SU-DHL-6 (cell line): ENCODE results near the gene HMGN4.

Experiments
- H2AFZ ChIP-seq: fragments of 200-600 bp; sonication (generic); 2 replicates; pipeline ENCODE4 v1.6.1; 2014; ENCODE audit warnings: low read depth, mild to moderate bottlenecking, moderate library complexity, mixed read lengths, antibody characterized with exemption, low read length; ENCODE audit not compliant: severe bottlenecking
- H3F3A ChIP-seq: fragments of 200-600 bp; shearing (Covaris generic); 2 replicates; pipeline ENCODE4 v1.6.0; 2016; ENCODE audit warnings: antibody characterized with exemption, mild to moderate bottlenecking; ENCODE audit not compliant: insufficient read depth
- H3K27ac ChIP-seq: fragments of 200-600 bp; sonication (generic); 2 replicates; pipeline ENCODE4 v1.5.1; 2016; ENCODE audit warnings: low read depth, mild to moderate bottlenecking, low read length, moderate library complexity, mixed read lengths
- H3K27me3 ChIP-seq: fragments of 200-600 bp; sonication (generic), shearing (Covaris generic); 2 replicates; pipeline ENCODE4 v1.6.0; 2014; ENCODE audit warnings: mild to moderate bottlenecking, low read length
- H3K36me3 ChIP-seq: fragments of 200-600 bp; sonication (generic); 2 replicates; pipeline ENCODE4 v1.6.1; 2014; ENCODE audit warnings: mild to moderate bottlenecking, low read length, mixed read lengths
- H3K4me2 ChIP-seq: fragments of 300-600, 200-600 bp; shearing (Covaris generic), sonication (generic); 2 replicates; pipeline ENCODE4 v1.6.0; 2014; ENCODE audit warnings: low read length, low read depth, mild to moderate bottlenecking; ENCODE audit not compliant: poor library complexity, severe bottlenecking
- H3K4me3 ChIP-seq: fragments of 200-600 bp; sonication (generic); 2 replicates; pipeline ENCODE4 v1.5.1; 2014; ENCODE audit warnings: antibody characterized with exemption, low read length, mild to moderate bottlenecking, mixed read lengths; ENCODE audit not compliant: insufficient read depth, poor library complexity, severe bottlenecking
- H3K79me2 ChIP-seq: fragments of 200-600 bp; sonication (generic); 2 replicates; pipeline ENCODE4 v1.6.1; 2014; ENCODE audit warnings: mild to moderate bottlenecking, low read length, moderate library complexity; ENCODE audit not compliant: insufficient read depth
- H3K9ac ChIP-seq: fragments of 200-600 bp; sonication (generic); 2 replicates; pipeline ENCODE4 v1.7.0; 2014; ENCODE audit warnings: mild to moderate bottlenecking, low read length
- H3K9me2 ChIP-seq: fragments of 200-600 bp; sonication (generic); replicated peaks from 2 replicates; pipeline ENCODE4 v1.6.1; 2014; ENCODE audit warnings: low read length; ENCODE audit not compliant: insufficient read depth
- H3K9me3 ChIP-seq: fragments of 200-600 bp; sonication (generic); 2 replicates; pipeline ENCODE4 v1.6.1; 2014; ENCODE audit warnings: low read length, mixed read lengths; ENCODE audit not compliant: insufficient read depth
- H4K20me1 ChIP-seq: fragments of 200-600 bp; sonication (generic); 2 replicates; pipeline ENCODE4 v1.6.1; 2014; ENCODE audit warnings: low read depth, mild to moderate bottlenecking, antibody characterized with exemption, low read length, moderate library complexity, mixed read lengths
- EZH2phosphoT487 ChIP-seq: fragments of 200-600 bp; sonication (generic), shearing (Covaris generic); conservative IDR thresholded peaks from 2 replicates; pipeline ENCODE4 v1.6.1; 2018; ENCODE audit warnings: mild to moderate bottlenecking, antibody characterized with exemption, low read length, moderate library complexity, mixed read lengths
- TF ChIP-seq, protein P1 (sequence below): fragments of 200-600 bp; sonication (generic); IDR thresholded peaks from one replicate; pipeline ENCODE4 v1.5.1; 2017; ENCODE audit warnings: antibody characterized with exemption, mild to moderate bottlenecking, low read length, moderate library complexity; ENCODE audit not compliant: insufficient read depth, poor library complexity, severe bottlenecking

HMGN4 gene

GRCh38 chr6:26561533-26562466, 23.6 kb downstream of the HMGN4 start:
- H3K4me2 ChIP-seq, result no peak overlapping the region
- H3K9me2 ChIP-seq, result no peaks in the 10 kb centered on the region
- no peak for TF ChIP-seq EZH2phosphoT487
- TF ChIP-seq, protein P1, sequence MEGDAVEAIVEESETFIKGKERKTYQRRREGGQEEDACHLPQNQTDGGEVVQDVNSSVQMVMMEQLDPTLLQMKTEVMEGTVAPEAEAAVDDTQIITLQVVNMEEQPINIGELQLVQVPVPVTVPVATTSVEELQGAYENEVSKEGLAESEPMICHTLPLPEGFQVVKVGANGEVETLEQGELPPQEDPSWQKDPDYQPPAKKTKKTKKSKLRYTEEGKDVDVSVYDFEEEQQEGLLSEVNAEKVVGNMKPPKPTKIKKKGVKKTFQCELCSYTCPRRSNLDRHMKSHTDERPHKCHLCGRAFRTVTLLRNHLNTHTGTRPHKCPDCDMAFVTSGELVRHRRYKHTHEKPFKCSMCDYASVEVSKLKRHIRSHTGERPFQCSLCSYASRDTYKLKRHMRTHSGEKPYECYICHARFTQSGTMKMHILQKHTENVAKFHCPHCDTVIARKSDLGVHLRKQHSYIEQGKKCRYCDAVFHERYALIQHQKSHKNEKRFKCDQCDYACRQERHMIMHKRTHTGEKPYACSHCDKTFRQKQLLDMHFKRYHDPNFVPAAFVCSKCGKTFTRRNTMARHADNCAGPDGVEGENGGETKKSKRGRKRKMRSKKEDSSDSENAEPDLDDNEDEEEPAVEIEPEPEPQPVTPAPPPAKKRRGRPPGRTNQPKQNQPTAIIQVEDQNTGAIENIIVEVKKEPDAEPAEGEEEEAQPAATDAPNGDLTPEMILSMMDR, result no peak
- no peak overlapping the region for H2AFZ ChIP-seq
- no peak overlapping the region for H3K27ac ChIP-seq
- H3F3A ChIP-seq, result no peaks in the 10 kb centered on the region
- H3K36me3 ChIP-seq, result no peaks in the 10 kb centered on the region
- H3K9me3 ChIP-seq, result no peaks in the 10 kb centered on the region
- H3K79me2 ChIP-seq, result no peaks in the 10 kb centered on the region
- no peak overlapping the region for H3K9ac ChIP-seq
- no peaks in the 10 kb centered on the region for H3K27me3 ChIP-seq
- no peaks in the 10 kb centered on the region for H4K20me1 ChIP-seq
- no peak overlapping the region for H3K4me3 ChIP-seq

DNA sequence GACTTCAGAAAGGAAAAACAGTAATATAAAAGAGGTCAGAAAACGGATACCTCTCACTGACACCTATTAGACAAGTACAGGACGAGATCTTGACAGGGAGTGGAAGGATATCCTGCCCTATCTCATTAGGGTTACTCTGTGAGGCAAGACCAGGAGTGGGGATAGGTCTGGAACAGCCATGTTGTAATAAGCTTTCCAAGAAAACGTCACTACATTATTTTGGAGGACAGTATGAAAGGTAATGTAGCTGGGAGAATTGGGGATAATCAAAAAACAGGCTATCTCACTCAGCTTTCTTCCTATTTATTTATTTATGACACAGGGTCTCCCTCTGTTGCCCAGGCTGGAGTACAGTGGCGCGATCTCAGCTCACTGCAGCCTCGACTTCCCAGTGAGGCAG, 25.3 kb downstream of the HMGN4 start:
- no peak overlapping the region for H3K27ac ChIP-seq
- no peaks in the 10 kb centered on the region for H3K9me2 ChIP-seq
- H3K27me3 ChIP-seq, result no peaks in the 10 kb centered on the region
- H2AFZ ChIP-seq, result peak overlapping the region; percentile 22
- H3F3A ChIP-seq, result no peaks in the 10 kb centered on the region; the same call in 1 of the 2 replicates
- H4K20me1 ChIP-seq, result no peaks in the 10 kb centered on the region
- no peaks in the 10 kb centered on the region for H3K79me2 ChIP-seq
- no peaks in the 10 kb centered on the region for H3K36me3 ChIP-seq
- no peak overlapping the region for H3K9ac ChIP-seq
- TF ChIP-seq, protein P1, result no peak
- no peak for TF ChIP-seq EZH2phosphoT487
- H3K4me2 ChIP-seq, result no peak overlapping the region
- no peaks in the 10 kb centered on the region for H3K9me3 ChIP-seq
- no peak overlapping the region for H3K4me3 ChIP-seq

GRCh38 chr6:26568601-26569432, 30.7 kb downstream of the HMGN4 start:
- no peaks in the 10 kb centered on the region for H3K79me2 ChIP-seq
- no peaks in the 10 kb centered on the region for H3K9me2 ChIP-seq
- peak overlapping the region; percentile 67 for H3K4me2 ChIP-seq
- peak overlapping the region; percentile 41 for H3K9ac ChIP-seq
- H3K4me3 ChIP-seq, result peak overlapping the region; percentile 45
- H3K9me3 ChIP-seq, result no peaks in the 10 kb centered on the region
- H3F3A ChIP-seq, result no peaks in the 10 kb centered on the region; the same call in 1 of the 2 replicates
- peak overlapping the region; percentile 11 for H2AFZ ChIP-seq
- no peak overlapping the region for H3K27ac ChIP-seq
- no peaks in the 10 kb centered on the region for H3K36me3 ChIP-seq
- H4K20me1 ChIP-seq, result no peaks in the 10 kb centered on the region
- H3K27me3 ChIP-seq, result no peaks in the 10 kb centered on the region
- TF ChIP-seq, protein P1, result peak; percentile 26
- TF ChIP-seq EZH2phosphoT487, result no peak
